GM23338 (cell line): Measurements from ENCODE around the gene EXOC4. TPM values are rescaled to one million over a fixed set of nuclear protein-coding genes. Genes with fewer than 3 reads are reported as not detected.

Experiments used
- ATAC-seq: fragments of 200-7000 bp; cut with Tn5 transposase; 3 replicates; pipeline ENCODE4 v1.9.1; 2020
- DNase-seq: peaks from one replicate; pipeline ENCODE4 v3.0.0-alpha.2; 2015; ENCODE audit warnings: low spot score
- H2AFZ ChIP-seq: fragments of 200-600 bp; sonication (generic); 2 replicates; pipeline ENCODE4 v1.8.0; 2016; ENCODE audit warnings: antibody characterized with exemption, mild to moderate bottlenecking, moderate library complexity
- H3F3A ChIP-seq: fragments of 200-600 bp; sonication (generic); replicated peaks from 2 replicates; pipeline ENCODE4 v1.8.0; 2017; ENCODE audit warnings: antibody characterized with exemption, mixed run types, low read depth
- H3K27ac ChIP-seq: fragments of 200-600 bp; sonication (generic); 2 replicates; pipeline ENCODE4 v1.6.1; 2016; ENCODE audit warnings: low read depth
- H3K27me3 ChIP-seq: fragments of 200-600 bp; sonication (generic); 2 replicates; pipeline ENCODE4 v1.8.0; 2016; ENCODE audit warnings: mild to moderate bottlenecking, mixed run types, moderate library complexity; ENCODE audit not compliant: insufficient read depth
- H3K36me3 ChIP-seq: fragments of 200-600 bp; sonication (generic); 2 replicates; pipeline ENCODE4 v1.8.0; 2016; ENCODE audit warnings: mild to moderate bottlenecking; ENCODE audit not compliant: insufficient read depth
- H3K4me1 ChIP-seq: fragments of 200-600 bp; sonication (generic); 2 replicates; pipeline ENCODE4 v1.8.0; 2016; ENCODE audit warnings: mild to moderate bottlenecking, moderate library complexity; ENCODE audit not compliant: insufficient read depth
- H3K4me2 ChIP-seq: fragments of 200-600 bp; sonication (generic); 2 replicates; pipeline ENCODE4 v1.7.1; 2017; ENCODE audit warnings: mixed run types
- H3K4me3 ChIP-seq: fragments of 200-600 bp; sonication (generic); 2 replicates; pipeline ENCODE4 v1.6.1; 2016; ENCODE audit warnings: mixed run types
- H3K79me2 ChIP-seq: fragments of 200-600 bp; sonication (generic); replicated peaks from 2 replicates; pipeline ENCODE4 v1.8.0; 2017; ENCODE audit warnings: mild to moderate bottlenecking; ENCODE audit not compliant: insufficient read depth
- H3K9me2 ChIP-seq: fragments of 200-600 bp; sonication (generic); 2 replicates; pipeline ENCODE4 v1.8.0; 2017; ENCODE audit not compliant: insufficient read depth
- H4K20me1 ChIP-seq: fragments of 200-600 bp; sonication (generic); replicated peaks from 2 replicates; pipeline ENCODE4 v1.8.0; 2017; ENCODE audit warnings: mild to moderate bottlenecking; ENCODE audit not compliant: insufficient read depth
- H3K27ac Mint-ChIP-seq: 2 replicates; pipeline ENCODE4 v1.8.0; 2020; ENCODE audit warnings: inconsistent platforms, mild to moderate bottlenecking, moderate library complexity, mixed read lengths
- H3K27me3 Mint-ChIP-seq: 3 replicates; pipeline ENCODE4 v1.8.0; 2022; ENCODE audit warnings: low read depth, mild to moderate bottlenecking, moderate library complexity, mixed read lengths, inconsistent platforms; ENCODE audit not compliant: insufficient read depth, poor library complexity
- H3K36me3 Mint-ChIP-seq: 3 replicates; pipeline ENCODE4 v1.8.0; 2021; ENCODE audit warnings: low read depth, mild to moderate bottlenecking, inconsistent platforms, moderate library complexity, mixed read lengths
- H3K4me1 Mint-ChIP-seq: 3 replicates; pipeline ENCODE4 v1.8.0; 2020; ENCODE audit warnings: mild to moderate bottlenecking, inconsistent platforms, mixed read lengths
- H3K4me3 Mint-ChIP-seq: 3 replicates; pipeline ENCODE4 v1.8.0; 2021; ENCODE audit warnings: moderate library complexity, mild to moderate bottlenecking, inconsistent platforms, mixed read lengths
- H3K9me3 Mint-ChIP-seq: 3 replicates; pipeline ENCODE4 v1.8.0; 2020; ENCODE audit warnings: moderate library complexity, mild to moderate bottlenecking, inconsistent platforms, mixed read lengths
- CREB1 ChIP-seq: fragments of 250-450 bp; sonication (Bioruptor Pico); IDR thresholded peaks from 2 replicates; pipeline ENCODE4 v1.5.0; 2020; ENCODE audit warnings: low read depth, mild to moderate bottlenecking, moderate library complexity
- EZH2phosphoT487 ChIP-seq: fragments of 200-600 bp; sonication (generic); IDR thresholded peaks from one replicate; pipeline ENCODE4 v1.8.1; 2018; ENCODE audit warnings: antibody characterized with exemption; ENCODE audit not compliant: unreplicated experiment
- POLR2AphosphoS5 ChIP-seq: IDR thresholded peaks from 2 replicates; pipeline ENCODE4 v1.6.1; 2016; ENCODE audit warnings: antibody characterized with exemption, low read depth
- STAT1 ChIP-seq: IDR thresholded peaks from one replicate; pipeline ENCODE4 v1.6.1; 2016; ENCODE audit warnings: antibody characterized with exemption; ENCODE audit not compliant: unreplicated experiment
- ZNF114 ChIP-seq: fragments of 250-450 bp; sonication (Bioruptor Pico); IDR thresholded peaks from 2 replicates; pipeline ENCODE4 v1.5.0; 2020; ENCODE audit warnings: mild to moderate bottlenecking, moderate library complexity
- ZNF331 ChIP-seq: fragments of 250-450 bp; sonication (Bioruptor Pico); IDR thresholded peaks from 2 replicates; pipeline ENCODE4 v1.5.0; 2020; ENCODE audit warnings: low read depth, mild to moderate bottlenecking, moderate library complexity
- polyA plus RNA-seq: library from polyadenylated mRNA; unstranded; fragments of >200 nt; fragmentation: Nextera tagmentation; extraction: Ambion mirVana; gene quantifications from 2 replicates; pipeline ENCODE4 v1.2.1, GENCODE V29; 2016
- total RNA-seq: library from RNA; depleted of rRNA; stranded (reverse); fragments of >200 nt; shearing (Covaris generic); gene quantifications from 2 replicates; pipeline ENCODE4 v1.2.3, GENCODE V29; 2014
- TF ChIP-seq, protein P1 (sequence below): fragments of 250-450 bp; sonication (Bioruptor Pico); IDR thresholded peaks from 2 replicates; pipeline ENCODE4 v1.5.0; 2020; ENCODE audit warnings: mild to moderate bottlenecking, moderate library complexity
- TF ChIP-seq, protein P2 (sequence below): IDR thresholded peaks from one replicate; pipeline ENCODE4 v1.6.1; 2018; ENCODE audit warnings: antibody characterized with exemption; ENCODE audit not compliant: unreplicated experiment
- TF ChIP-seq, protein P3 (sequence below): IDR thresholded peaks from 2 replicates; pipeline ENCODE4 v1.6.1; 2016; ENCODE audit warnings: antibody characterized with exemption

EXOC4 gene
- total and polyA plus RNA-seq, 2 experiments from 2014 or later = 37.5 to 52.7 TPM

DNA sequence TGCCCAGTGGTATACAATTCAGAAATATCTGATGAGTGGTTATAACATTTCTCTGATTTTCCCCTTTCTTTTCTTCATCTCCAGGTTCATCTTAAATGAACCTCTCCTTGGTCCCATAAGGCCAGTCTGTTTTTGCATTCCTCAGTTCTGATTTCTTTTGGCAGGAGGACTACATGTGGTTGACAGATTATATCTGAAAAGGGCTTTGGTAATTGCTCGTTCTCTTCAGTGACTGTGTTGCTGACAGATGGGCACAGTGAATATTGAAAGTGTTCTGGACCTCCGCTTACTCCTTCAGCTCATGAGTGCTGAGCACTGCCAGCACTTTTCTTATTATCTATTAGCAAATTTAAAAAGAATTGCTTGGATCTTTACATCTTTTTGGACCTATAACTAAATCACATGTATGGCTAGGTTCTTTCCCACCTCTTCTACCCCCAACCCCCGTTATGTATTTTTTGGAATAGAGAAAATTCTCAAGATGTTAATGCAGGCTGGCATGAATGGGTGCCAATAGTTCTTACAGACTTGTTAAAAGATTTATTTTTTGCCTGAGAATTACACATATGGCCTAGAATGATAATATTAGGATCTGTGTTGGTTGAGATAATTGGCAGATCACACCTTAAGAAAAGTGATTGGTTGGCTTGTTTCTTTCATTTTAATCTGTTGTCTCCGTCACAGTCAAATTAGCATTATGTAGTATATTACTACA is 323.0 kb downstream of the EXOC4 start:
- peaks cover 2% of the 10 kb centered on the region; the same call in 1 of the 3 replicates for H3K36me3 Mint-ChIP-seq

DNA sequence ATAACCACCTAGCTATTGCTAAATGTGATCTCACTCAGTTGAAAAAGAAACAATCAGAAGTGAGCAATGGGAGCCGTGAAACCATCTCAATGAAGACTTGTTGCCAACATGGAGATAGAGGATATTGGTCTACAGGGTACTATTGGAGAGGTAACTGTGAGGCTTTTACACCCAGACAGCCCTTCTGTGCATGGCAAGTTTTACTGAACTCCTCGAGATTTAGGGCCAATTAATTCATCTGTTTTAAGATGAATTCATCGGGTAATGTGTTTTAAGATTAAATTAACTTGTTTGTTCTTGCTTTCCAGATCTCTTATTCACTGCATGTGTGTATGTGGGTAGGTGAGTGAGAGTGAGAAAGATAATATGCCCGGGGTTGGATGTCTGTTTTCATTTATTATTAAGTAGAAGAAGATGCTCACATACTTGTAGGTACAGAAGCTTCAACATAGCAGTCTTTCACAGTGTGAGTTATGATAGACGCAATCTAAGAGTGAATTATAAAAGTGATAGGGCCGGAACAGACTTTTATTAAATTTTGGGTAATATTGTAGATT is 323.8 kb downstream of the EXOC4 start:
- H3K27me3 Mint-ChIP-seq = no peaks in the 10 kb centered on the region
- ATAC-seq (no peak), DNase-seq (no peak)
- H3K4me1 ChIP-seq = peaks cover 31% of the 10 kb centered on the region
- no peak overlapping the region for H3K4me2 ChIP-seq
- no peaks in the 10 kb centered on the region for H3F3A ChIP-seq
- peaks cover 2% of the 10 kb centered on the region; the same call in 1 of the 3 replicates for H3K36me3 Mint-ChIP-seq
- no peak overlapping the region for H2AFZ ChIP-seq
- H3K9me3 Mint-ChIP-seq = no peaks in the 10 kb centered on the region
- H3K36me3 ChIP-seq = no peaks in the 10 kb centered on the region
- peaks cover 27% of the 10 kb centered on the region for H3K4me1 Mint-ChIP-seq
- H3K79me2 ChIP-seq = no peaks in the 10 kb centered on the region
- H3K9me2 ChIP-seq = no peaks in the 10 kb centered on the region
- H4K20me1 ChIP-seq = no peaks in the 10 kb centered on the region
- H3K27ac Mint-ChIP-seq = no peak overlapping the region
- no peak overlapping the region for H3K4me3 ChIP-seq
- no peak overlapping the region for H3K4me3 Mint-ChIP-seq
- H3K27me3 ChIP-seq = no peaks in the 10 kb centered on the region
- no peak overlapping the region for H3K27ac ChIP-seq
- TF ChIP-seq POLR2AphosphoS5 (no peak), EZH2phosphoT487 (no peak), STAT1 (no peak), ZNF331 (CRISPR knock-in tag) (no peak)
- TF ChIP-seq, protein P1, sequence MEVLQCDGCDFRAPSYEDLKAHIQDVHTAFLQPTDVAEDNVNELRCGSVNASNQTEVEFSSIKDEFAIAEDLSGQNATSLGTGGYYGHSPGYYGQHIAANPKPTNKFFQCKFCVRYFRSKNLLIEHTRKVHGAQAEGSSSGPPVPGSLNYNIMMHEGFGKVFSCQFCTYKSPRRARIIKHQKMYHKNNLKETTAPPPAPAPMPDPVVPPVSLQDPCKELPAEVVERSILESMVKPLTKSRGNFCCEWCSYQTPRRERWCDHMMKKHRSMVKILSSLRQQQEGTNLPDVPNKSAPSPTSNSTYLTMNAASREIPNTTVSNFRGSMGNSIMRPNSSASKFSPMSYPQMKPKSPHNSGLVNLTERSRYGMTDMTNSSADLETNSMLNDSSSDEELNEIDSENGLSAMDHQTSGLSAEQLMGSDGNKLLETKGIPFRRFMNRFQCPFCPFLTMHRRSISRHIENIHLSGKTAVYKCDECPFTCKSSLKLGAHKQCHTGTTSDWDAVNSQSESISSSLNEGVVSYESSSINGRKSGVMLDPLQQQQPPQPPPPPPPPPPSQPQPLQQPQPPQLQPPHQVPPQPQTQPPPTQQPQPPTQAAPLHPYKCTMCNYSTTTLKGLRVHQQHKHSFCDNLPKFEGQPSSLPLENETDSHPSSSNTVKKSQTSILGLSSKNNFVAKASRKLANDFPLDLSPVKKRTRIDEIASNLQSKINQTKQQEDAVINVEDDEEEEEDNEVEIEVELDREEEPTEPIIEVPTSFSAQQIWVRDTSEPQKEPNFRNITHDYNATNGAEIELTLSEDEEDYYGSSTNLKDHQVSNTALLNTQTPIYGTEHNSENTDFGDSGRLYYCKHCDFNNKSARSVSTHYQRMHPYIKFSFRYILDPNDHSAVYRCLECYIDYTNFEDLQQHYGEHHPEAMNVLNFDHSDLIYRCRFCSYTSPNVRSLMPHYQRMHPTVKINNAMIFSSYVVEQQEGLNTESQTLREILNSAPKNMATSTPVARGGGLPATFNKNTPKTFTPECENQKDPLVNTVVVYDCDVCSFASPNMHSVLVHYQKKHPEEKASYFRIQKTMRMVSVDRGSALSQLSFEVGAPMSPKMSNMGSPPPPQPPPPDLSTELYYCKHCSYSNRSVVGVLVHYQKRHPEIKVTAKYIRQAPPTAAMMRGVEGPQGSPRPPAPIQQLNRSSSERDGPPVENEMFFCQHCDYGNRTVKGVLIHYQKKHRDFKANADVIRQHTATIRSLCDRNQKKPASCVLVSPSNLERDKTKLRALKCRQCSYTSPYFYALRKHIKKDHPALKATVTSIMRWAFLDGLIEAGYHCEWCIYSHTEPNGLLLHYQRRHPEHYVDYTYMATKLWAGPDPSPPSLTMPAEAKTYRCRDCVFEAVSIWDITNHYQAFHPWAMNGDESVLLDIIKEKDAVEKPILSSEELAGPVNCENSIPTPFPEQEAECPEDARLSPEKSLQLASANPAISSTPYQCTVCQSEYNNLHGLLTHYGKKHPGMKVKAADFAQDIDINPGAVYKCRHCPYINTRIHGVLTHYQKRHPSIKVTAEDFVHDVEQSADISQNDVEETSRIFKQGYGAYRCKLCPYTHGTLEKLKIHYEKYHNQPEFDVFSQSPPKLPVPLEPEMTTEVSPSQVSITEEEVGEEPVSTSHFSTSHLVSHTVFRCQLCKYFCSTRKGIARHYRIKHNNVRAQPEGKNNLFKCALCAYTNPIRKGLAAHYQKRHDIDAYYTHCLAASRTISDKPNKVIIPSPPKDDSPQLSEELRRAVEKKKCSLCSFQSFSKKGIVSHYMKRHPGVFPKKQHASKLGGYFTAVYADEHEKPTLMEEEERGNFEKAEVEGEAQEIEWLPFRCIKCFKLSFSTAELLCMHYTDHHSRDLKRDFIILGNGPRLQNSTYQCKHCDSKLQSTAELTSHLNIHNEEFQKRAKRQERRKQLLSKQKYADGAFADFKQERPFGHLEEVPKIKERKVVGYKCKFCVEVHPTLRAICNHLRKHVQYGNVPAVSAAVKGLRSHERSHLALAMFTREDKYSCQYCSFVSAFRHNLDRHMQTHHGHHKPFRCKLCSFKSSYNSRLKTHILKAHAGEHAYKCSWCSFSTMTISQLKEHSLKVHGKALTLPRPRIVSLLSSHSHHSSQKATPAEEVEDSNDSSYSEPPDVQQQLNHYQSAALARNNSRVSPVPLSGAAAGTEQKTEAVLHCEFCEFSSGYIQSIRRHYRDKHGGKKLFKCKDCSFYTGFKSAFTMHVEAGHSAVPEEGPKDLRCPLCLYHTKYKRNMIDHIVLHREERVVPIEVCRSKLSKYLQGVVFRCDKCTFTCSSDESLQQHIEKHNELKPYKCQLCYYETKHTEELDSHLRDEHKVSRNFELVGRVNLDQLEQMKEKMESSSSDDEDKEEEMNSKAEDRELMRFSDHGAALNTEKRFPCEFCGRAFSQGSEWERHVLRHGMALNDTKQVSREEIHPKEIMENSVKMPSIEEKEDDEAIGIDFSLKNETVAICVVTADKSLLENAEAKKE = no peak

More for the DNA sequence above, 323.0 kb downstream of the EXOC4 start:
- Mint-ChIP-seq H3K4me3 (no peak overlapping the region), H3K27me3 (no peaks in the 10 kb centered on the region), H3K4me1 (peaks cover 27% of the 10 kb centered on the region), H3K27ac (no peak overlapping the region), H3K9me3 (no peaks in the 10 kb centered on the region)
- H4K20me1 ChIP-seq = no peaks in the 10 kb centered on the region
- DNase-seq (no peak), ATAC-seq (no peak)
- H2AFZ ChIP-seq = no peak overlapping the region
- H3F3A ChIP-seq = no peaks in the 10 kb centered on the region
- no peak overlapping the region for H3K27ac ChIP-seq
- H3K79me2 ChIP-seq = no peaks in the 10 kb centered on the region
- no peak for TF ChIP-seq CREB1 (CRISPR knock-in tag)
- no peak for TF ChIP-seq ZNF114 (CRISPR knock-in tag)
- TF ChIP-seq, protein P2, sequence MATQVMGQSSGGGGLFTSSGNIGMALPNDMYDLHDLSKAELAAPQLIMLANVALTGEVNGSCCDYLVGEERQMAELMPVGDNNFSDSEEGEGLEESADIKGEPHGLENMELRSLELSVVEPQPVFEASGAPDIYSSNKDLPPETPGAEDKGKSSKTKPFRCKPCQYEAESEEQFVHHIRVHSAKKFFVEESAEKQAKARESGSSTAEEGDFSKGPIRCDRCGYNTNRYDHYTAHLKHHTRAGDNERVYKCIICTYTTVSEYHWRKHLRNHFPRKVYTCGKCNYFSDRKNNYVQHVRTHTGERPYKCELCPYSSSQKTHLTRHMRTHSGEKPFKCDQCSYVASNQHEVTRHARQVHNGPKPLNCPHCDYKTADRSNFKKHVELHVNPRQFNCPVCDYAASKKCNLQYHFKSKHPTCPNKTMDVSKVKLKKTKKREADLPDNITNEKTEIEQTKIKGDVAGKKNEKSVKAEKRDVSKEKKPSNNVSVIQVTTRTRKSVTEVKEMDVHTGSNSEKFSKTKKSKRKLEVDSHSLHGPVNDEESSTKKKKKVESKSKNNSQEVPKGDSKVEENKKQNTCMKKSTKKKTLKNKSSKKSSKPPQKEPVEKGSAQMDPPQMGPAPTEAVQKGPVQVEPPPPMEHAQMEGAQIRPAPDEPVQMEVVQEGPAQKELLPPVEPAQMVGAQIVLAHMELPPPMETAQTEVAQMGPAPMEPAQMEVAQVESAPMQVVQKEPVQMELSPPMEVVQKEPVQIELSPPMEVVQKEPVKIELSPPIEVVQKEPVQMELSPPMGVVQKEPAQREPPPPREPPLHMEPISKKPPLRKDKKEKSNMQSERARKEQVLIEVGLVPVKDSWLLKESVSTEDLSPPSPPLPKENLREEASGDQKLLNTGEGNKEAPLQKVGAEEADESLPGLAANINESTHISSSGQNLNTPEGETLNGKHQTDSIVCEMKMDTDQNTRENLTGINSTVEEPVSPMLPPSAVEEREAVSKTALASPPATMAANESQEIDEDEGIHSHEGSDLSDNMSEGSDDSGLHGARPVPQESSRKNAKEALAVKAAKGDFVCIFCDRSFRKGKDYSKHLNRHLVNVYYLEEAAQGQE = no peak
- no peak for TF ChIP-seq EZH2phosphoT487
- TF ChIP-seq, protein P3, sequence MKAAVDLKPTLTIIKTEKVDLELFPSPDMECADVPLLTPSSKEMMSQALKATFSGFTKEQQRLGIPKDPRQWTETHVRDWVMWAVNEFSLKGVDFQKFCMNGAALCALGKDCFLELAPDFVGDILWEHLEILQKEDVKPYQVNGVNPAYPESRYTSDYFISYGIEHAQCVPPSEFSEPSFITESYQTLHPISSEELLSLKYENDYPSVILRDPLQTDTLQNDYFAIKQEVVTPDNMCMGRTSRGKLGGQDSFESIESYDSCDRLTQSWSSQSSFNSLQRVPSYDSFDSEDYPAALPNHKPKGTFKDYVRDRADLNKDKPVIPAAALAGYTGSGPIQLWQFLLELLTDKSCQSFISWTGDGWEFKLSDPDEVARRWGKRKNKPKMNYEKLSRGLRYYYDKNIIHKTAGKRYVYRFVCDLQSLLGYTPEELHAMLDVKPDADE = no peak
- H3K4me2 ChIP-seq = no peak overlapping the region
- no peaks in the 10 kb centered on the region for H3K9me2 ChIP-seq
- H3K4me3 ChIP-seq = no peak overlapping the region
- H3K36me3 ChIP-seq = no peaks in the 10 kb centered on the region
- peaks cover 31% of the 10 kb centered on the region for H3K4me1 ChIP-seq
- H3K27me3 ChIP-seq = no peaks in the 10 kb centered on the region
